Measurements from ENCODE around the gene KAT2A.

- TF ChIP-seq CTCF (IDR thresholded peaks at IDR 0.05) = no peak
- no peak for TF ChIP-seq POLR2AphosphoS5 (IDR thresholded peaks at IDR 0.05; ENCODE audit: insufficient read depth in 1 of 2, low read depth in 1 of 2)
- TF ChIP-seq POLR2A (IDR thresholded peaks at IDR 0.05) = no peak
These were observed 30.0 kb downstream of the KAT2A start for GRCh38 chr17:42090964-42091790.
